Posterior vena cava (tissue), 2 donors: Measurements from ENCODE around the gene MICU1. TPM values are rescaled to one million over a fixed set of nuclear protein-coding genes. Genes with fewer than 3 reads are reported as not detected.
"Not testable (repeated sequence)": the region's sequence is repeated elsewhere in the genome, so short reads cannot be mapped to it uniquely, and the experiment has no call there.

ENCODE experiments used
- DNase-seq: peaks from one replicate; pipeline ENCODE4 v3.0.0-alpha.2; 2020; ENCODE audit warnings: low spot score
- intact Hi-C, 2 donors: fragments of 100-400 bp; cut with DNase I; formaldehyde crosslinking; loops; one replicate each; pipeline versions ENCODE4 v1.14.1 to v1.14.2; 2022 to 2023
- total RNA-seq, 2 donors: library from RNA; stranded (reverse); fragmentation: NEBNext Ultra II Directional; extraction: Animal tissue kit (Norgen Biotek cat#: 25700); gene quantifications; one replicate each; pipeline ENCODE4 v1.2.1, GENCODE V29; 2021
- donor health status: DM: yes; HTN: yes; CAD: no.
- donor health status: DM: yes; HTN: yes; CAD: no.

MICU1 gene
- total RNA-seq, 2 donors from 2014 or later: 57.6 to 58.9 TPM

GRCh38 chr10:72472306-72472705, 153.6 kb downstream of the MICU1 start:
- intact Hi-C loops: no loop called here
- no peak for DNase-seq

DNA sequence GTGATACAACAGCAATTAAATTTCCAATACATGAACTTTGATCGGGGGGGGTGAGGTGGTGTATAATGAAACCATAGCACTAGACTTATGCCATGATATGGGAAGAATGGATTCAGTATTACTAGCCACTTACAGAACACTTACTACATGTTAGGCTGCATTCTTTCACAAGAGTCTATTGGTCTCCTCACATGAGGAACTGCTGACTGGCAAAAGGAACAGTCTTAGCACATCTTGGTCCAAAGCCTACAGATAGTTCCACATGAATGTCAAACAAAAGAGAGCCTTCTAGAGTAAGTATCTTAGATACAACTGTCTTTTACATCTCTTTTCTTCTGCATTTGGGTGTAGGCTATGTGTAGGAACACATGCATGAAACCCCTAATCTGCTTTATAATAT, 155.2 kb downstream of the MICU1 start:
- no peak for DNase-seq
- intact Hi-C loops: no loop called here

GRCh38 chr10:72467064-72467463, 158.8 kb downstream of the MICU1 start:
- DNase-seq, intact Hi-C loops: not testable (repeated sequence)

DNA sequence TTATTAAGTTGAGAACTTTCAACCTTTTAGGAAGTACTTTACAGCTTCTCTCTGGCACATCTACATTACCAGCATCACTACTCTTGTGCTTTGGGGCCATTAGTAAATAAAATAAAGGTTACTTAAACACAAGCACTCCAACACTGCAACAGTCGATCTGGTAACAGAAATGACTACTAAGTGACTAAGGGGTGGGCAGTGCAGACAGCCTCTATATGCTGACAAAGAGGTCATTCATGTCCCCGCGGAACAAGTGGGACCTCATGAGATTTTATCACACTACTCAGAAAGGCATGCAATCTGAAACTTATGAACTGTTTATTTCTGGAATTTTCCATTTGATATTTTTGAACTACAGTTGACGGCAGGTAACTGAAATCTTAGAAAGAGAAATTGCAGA, 159.9 kb downstream of the MICU1 start:
- DNase-seq: no peak
- intact Hi-C loops: no loop called here

- DNase-seq: no peak
Measured at GRCh38 chr10:72464438-72464837, 161.4 kb downstream of the MICU1 start.

DNA sequence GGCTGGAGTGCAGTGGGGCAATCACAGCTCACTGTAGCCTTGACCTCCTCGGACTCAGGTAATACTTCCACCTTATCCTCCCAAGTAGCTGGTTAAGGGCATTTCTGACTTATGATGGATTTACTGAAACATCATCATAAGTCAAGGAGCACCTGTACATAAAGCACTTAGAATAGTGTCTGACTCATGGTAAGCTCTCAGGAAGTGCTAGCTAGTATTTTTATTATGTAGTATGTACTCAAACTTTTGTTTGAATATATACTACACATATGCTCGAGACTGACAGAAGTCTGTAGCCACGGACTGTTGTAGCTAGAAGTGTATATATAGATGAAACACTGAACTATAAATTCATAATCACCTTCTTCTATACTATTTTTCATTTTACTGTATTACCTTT, 163.6 kb downstream of the MICU1 start:
- intact Hi-C loops: loop anchor here in 1 of 2 donors (1.0 kb wide), 1 partner anchor 49 kb away; no protein-coding TSS in a partner anchor
- no peak for DNase-seq

More at GRCh38 chr10:72464438-72464837, 161.4 kb downstream of the MICU1 start:
- intact Hi-C loops: no loop called here

GRCh38 chr10:72461085-72461484, 164.8 kb downstream of the MICU1 start:
- DNase-seq: no peak
- intact Hi-C loops: no loop called here

DNA sequence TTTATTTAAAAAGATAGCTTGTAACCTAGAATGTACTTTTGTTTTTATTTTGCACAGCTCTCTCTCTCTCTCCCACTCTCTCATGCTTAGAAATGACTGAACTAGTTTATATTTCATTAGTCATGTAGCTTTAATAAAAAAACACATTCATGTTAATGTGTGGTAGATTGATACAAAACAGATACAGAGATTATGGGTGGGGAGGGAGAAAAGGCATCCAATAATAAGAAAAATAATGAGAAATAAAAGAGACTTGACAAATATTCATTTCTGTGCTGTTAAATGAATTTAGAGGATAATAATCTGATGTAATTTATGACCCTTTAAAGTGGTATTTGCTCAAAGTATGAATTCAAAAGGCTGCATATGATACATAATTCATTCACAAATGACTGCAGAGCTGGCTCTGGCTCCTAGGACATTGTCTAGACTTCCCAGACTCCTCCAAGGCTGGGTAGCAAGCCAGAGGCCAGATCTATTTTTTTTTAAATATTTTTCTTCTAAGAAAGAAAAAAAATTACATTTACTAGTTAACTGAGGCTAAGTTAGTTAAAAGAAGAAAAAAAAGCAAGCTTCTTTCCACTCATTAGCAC, 165.5 kb downstream of the MICU1 start:
- intact Hi-C loops: no loop called here

GRCh38 chr10:72459301-72459700, 166.6 kb downstream of the MICU1 start:
- intact Hi-C loops: no loop called here
- no peak for DNase-seq

More for the DNA sequence above, 165.5 kb downstream of the MICU1 start:
- no peak for DNase-seq

DNA sequence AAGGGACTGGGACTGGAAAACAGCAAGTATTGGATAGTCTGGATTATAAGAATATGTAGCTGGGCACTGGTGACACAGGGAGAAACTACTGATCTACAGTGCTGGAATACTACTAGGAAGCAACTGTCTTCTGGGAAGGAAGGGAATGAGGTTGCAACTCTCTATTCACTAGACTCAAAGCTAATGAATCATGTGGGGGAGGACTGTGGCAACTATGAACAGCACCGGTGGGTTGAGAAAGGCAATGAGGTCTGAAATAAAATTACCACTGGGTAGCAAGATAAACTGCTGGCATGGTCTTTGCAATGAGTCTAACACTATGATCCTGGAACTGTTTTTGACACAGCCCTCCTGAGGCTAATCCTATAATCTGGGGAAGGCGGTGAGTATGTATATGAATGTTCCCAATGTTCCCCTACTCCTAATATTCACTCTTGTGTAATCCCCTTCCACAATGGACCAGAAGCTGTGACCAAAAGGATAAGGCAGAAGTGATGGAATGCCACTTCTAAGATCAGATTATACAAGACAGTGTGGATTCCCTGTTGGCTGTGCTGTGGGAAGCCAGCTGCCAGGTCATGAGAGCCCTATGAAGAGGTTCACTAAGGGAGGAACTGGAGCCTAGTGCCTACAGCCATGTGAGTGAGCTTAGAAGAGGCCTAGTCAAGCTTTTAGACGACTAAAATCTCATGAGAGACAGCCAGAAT, 169.8 kb downstream of the MICU1 start:
- intact Hi-C loops: no loop called here

GRCh38 chr10:72449941-72450441, 175.9 kb downstream of the MICU1 start:
- intact Hi-C loops: no loop called here
- no peak for DNase-seq

More for the DNA sequence above, 169.8 kb downstream of the MICU1 start:
- DNase-seq: no peak

DNA sequence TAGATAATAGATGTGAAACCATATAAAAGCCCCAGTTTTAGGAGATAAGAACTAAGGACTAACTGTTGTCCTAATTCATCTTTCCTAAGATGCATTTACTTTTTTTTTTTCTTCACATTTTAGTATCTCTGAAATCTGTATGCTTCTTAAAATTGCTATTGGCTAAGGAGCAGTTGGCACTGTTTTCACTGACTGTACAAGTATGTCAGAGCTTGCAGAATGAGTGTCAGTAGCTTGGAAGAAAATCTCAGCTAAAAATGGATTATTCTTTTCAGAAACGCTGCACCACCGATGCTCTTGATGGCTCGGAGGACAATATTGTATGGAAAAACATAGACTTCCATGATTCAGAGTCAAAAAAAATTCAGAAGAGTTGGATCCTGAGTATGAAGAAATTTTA, 180.0 kb downstream of the MICU1 start:
- DNase-seq: no peak
- intact Hi-C loops: no loop called here

- intact Hi-C loops, DNase-seq: not testable (repeated sequence)
Measured at GRCh38 chr10:72442969-72443368, 182.9 kb downstream of the MICU1 start.

DNA sequence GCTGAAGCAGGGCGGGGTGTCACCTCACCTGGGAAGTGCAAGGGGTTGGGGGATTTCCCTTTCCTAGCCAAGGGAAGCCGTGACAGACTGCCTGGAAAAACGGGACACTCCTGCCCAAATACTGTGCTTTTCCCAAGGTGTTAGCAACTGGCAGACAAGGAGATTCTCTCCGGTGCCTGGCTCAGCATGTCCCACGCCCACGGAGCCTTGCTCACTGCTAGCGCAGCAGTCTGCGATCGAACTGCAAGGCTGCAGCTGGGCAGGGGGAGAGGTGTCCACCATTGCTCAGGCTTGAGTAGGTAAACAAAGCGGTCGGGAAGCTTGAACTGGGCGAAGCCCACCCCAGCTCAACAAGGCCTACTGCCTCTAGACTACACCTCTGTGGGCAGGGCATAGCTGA, 190.3 kb downstream of the MICU1 start:
- intact Hi-C loops: no loop called here

DNA sequence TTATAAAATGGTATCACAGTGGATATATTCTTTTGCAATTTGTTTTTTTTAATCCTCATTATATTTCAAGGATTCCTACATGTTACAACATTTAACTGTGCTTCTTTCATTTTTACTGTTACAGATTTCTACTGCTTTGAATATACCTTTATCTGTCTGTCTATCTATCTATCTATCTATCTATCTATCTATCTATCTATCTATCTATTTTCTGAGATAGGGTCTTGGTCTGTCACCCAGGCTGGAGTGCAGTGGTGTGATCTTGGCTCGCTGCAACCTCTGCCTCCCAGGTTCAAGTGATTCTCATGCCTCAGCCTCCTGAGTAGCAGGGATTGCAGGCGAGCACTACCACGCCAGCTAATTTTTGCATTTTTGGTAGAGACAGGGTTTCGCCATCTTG, 194.9 kb downstream of the MICU1 start:
- intact Hi-C loops, DNase-seq: not testable (repeated sequence)

More for the DNA sequence above, 190.3 kb downstream of the MICU1 start:
- no peak for DNase-seq

- DNase-seq: no peak
- intact Hi-C loops: no loop called here
Measured at GRCh38 chr10:72429931-72430330, 195.9 kb downstream of the MICU1 start.

GRCh38 chr10:72426986-72427385, 198.9 kb downstream of the MICU1 start:
- intact Hi-C loops: loop anchor here in 1 of 2 donors (2.0 kb wide), 1 partner anchor 64 kb away; no protein-coding TSS in a partner anchor
- DNase-seq: no peak

GRCh38 chr10:72425133-72425532, 200.7 kb downstream of the MICU1 start:
- DNase-seq: no peak
- intact Hi-C loops: no loop called here

GRCh38 chr10:72424561-72424960, 201.3 kb downstream of the MICU1 start:
- intact Hi-C loops: loop anchor here in 1 of 2 donors (5.0 kb wide), 1 partner anchor 403 kb away; no protein-coding TSS in a partner anchor
- DNase-seq: no peak

DNA sequence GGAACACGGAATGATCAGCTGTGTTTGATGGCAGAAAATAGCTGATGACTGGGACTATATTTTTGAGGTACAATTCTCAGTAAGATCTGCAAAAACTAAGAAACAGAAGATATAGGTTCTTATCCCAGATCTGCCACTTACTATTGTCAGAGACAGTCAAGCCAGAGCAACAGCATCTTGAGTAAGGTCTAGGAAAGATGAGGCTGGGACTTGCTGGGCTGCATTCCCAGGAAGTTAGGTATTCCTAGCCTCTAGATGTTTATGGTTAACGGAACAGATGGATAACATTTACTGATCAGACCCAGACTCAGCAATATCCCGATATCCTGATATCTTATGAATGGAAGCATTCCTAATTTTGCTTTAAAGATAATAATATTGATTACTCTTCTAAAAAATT, 202.5 kb downstream of the MICU1 start:
- intact Hi-C loops: loop anchor here in 1 of 2 donors (5.0 kb wide), 1 partner anchor 404 kb away; no protein-coding TSS in a partner anchor
- no peak for DNase-seq
